ENCODE data around the gene LENG1. TPM values are rescaled to one million over a fixed set of nuclear protein-coding genes. Genes with fewer than 3 reads are reported as not detected.

Gene LENG1
- total and polyA plus RNA-seq, 9 of the 15 experiments (the other 6 are each of a cell fraction or from before 2014, with no cell fraction given): 0.30 to 10.5 (median 4.7) TPM

DNA sequence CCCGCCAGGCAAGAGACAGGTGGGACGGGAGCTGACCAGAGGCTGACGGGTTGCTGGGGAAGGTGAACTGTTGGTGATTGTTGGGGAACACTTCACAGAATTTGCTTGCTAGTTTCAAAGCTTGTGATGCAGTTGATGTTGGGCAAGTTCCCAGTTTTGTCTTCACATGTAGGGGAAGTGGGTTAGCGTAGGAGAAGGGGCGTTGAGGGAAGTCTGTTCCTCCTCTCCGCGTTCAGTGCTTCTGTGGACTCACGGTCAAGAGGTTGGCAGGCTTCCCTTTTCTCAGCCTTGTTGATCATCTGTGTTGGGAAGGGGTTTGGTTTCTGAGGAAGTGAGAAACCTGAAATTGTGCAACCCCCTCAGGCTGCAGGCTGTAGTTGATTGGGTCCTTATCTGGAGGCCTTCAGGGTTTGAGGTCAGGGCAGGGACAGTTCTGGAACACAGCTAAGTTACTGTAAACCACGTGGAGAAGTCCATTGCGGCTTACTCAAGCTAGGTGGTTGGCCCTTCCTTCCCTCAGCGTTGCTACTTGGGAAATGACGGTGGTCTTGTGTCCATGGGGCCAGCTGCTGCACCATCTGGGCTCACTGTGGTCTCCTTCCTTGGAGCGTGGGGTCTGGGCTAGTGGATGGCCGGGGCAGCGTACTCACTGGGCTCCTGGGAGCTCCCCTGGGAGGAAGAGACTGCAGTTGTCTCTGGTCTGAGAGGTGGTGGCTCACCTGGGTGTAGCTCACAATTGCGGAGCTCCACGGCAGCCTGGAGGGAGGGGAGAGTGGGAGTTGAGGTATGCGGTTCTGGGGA lies 48.7 kb upstream of the LENG1 start (continued):
- no peak for TF ChIP-seq NFE2L1 (tag; IDR thresholded peaks at IDR 0.05; ENCODE audit: borderline replicate concordance, low read depth)
- peak in 1 of 2 experiments; percentile 49; a peak in 2 of 4 replicates for TF ChIP-seq NONO (IDR thresholded peaks at IDR 0.05; ENCODE audit: low read depth in 2 of 2, low read length in 1 of 2)
- peak; percentile 93 for TF ChIP-seq FOXJ3 (CRISPR knock-in tag; IDR thresholded peaks at IDR 0.05)
- TF ChIP-seq SPI1 (IDR thresholded peaks at IDR 0.05; ENCODE audit: borderline replicate concordance, low read depth, low read length): peak; percentile 98
- TF ChIP-seq, protein P1, sequence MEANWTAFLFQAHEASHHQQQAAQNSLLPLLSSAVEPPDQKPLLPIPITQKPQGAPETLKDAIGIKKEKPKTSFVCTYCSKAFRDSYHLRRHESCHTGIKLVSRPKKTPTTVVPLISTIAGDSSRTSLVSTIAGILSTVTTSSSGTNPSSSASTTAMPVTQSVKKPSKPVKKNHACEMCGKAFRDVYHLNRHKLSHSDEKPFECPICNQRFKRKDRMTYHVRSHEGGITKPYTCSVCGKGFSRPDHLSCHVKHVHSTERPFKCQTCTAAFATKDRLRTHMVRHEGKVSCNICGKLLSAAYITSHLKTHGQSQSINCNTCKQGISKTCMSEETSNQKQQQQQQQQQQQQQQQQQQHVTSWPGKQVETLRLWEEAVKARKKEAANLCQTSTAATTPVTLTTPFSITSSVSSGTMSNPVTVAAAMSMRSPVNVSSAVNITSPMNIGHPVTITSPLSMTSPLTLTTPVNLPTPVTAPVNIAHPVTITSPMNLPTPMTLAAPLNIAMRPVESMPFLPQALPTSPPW (CRISPR knock-in tag; IDR thresholded peaks at IDR 0.05): peak; percentile 72
- TF ChIP-seq E2F1 (CRISPR knock-in tag; IDR thresholded peaks at IDR 0.05): 0 out of 2 replicates have a peak, but pooled peaks have one; percentile 42
- 0 out of 2 replicates have a peak, but pooled peaks have one; percentile 42 for TF ChIP-seq DMBX1 (CRISPR knock-in tag; IDR thresholded peaks at IDR 0.05; ENCODE audit: borderline replicate concordance)
- TF ChIP-seq, protein P2, sequence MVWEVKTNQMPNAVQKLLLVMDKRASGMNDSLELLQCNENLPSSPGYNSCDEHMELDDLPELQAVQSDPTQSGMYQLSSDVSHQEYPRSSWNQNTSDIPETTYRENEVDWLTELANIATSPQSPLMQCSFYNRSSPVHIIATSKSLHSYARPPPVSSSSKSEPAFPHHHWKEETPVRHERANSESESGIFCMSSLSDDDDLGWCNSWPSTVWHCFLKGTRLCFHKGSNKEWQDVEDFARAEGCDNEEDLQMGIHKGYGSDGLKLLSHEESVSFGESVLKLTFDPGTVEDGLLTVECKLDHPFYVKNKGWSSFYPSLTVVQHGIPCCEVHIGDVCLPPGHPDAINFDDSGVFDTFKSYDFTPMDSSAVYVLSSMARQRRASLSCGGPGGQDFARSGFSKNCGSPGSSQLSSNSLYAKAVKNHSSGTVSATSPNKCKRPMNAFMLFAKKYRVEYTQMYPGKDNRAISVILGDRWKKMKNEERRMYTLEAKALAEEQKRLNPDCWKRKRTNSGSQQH (CRISPR knock-in tag; IDR thresholded peaks at IDR 0.05): peak; percentile 95
- no peak for TF ChIP-seq NCOA2 (IDR thresholded peaks at IDR 0.05; ENCODE audit: partially characterized antibody in 2 of 2)
- TF ChIP-seq, protein P3, sequence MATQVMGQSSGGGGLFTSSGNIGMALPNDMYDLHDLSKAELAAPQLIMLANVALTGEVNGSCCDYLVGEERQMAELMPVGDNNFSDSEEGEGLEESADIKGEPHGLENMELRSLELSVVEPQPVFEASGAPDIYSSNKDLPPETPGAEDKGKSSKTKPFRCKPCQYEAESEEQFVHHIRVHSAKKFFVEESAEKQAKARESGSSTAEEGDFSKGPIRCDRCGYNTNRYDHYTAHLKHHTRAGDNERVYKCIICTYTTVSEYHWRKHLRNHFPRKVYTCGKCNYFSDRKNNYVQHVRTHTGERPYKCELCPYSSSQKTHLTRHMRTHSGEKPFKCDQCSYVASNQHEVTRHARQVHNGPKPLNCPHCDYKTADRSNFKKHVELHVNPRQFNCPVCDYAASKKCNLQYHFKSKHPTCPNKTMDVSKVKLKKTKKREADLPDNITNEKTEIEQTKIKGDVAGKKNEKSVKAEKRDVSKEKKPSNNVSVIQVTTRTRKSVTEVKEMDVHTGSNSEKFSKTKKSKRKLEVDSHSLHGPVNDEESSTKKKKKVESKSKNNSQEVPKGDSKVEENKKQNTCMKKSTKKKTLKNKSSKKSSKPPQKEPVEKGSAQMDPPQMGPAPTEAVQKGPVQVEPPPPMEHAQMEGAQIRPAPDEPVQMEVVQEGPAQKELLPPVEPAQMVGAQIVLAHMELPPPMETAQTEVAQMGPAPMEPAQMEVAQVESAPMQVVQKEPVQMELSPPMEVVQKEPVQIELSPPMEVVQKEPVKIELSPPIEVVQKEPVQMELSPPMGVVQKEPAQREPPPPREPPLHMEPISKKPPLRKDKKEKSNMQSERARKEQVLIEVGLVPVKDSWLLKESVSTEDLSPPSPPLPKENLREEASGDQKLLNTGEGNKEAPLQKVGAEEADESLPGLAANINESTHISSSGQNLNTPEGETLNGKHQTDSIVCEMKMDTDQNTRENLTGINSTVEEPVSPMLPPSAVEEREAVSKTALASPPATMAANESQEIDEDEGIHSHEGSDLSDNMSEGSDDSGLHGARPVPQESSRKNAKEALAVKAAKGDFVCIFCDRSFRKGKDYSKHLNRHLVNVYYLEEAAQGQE (IDR thresholded peaks at IDR 0.05; ENCODE audit: borderline replicate concordance): peak; percentile 69
- TF ChIP-seq, protein P3 (CRISPR knock-in tag; IDR thresholded peaks at IDR 0.05; ENCODE audit: low read depth): no peak; the same call in 1 of the 2 replicates
- peak; percentile 52 for TF ChIP-seq HMGN3 (IDR thresholded peaks at IDR 0.05; ENCODE audit: borderline replicate concordance, extremely low read depth, insufficient read length, low read depth, low read length)
- peak; percentile 85; the same call in 1 of the 2 replicates for TF ChIP-seq ATF7 (IDR thresholded peaks at IDR 0.05)

Data from K562 (cell line).